ENCODE results near the gene MED12L. TPM values are rescaled to one million over a fixed set of nuclear protein-coding genes. Genes with fewer than 3 reads are reported as not detected.

Gene MED12L
- total RNA-seq, 1 donor from 2014 or later: 0.97 TPM

GRCh38 chr3:151366993-151367392 is 281.5 kb downstream of the MED12L start:
- no peak overlapping the region for H3K4me3 Mint-ChIP-seq (ENCODE audit: unreplicated experiment)
- no peaks in the 10 kb centered on the region for H3K27me3 Mint-ChIP-seq (ENCODE audit: low read depth)
- H3K36me3 Mint-ChIP-seq (ENCODE audit: low read depth): no peaks in the 10 kb centered on the region
- peaks cover 25% of the 10 kb centered on the region for H3K4me1 Mint-ChIP-seq (ENCODE audit: low read depth)
- TF ChIP-seq, protein P1, sequence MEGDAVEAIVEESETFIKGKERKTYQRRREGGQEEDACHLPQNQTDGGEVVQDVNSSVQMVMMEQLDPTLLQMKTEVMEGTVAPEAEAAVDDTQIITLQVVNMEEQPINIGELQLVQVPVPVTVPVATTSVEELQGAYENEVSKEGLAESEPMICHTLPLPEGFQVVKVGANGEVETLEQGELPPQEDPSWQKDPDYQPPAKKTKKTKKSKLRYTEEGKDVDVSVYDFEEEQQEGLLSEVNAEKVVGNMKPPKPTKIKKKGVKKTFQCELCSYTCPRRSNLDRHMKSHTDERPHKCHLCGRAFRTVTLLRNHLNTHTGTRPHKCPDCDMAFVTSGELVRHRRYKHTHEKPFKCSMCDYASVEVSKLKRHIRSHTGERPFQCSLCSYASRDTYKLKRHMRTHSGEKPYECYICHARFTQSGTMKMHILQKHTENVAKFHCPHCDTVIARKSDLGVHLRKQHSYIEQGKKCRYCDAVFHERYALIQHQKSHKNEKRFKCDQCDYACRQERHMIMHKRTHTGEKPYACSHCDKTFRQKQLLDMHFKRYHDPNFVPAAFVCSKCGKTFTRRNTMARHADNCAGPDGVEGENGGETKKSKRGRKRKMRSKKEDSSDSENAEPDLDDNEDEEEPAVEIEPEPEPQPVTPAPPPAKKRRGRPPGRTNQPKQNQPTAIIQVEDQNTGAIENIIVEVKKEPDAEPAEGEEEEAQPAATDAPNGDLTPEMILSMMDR (IDR thresholded peaks at IDR 0.05): no peak
- H3K9me3 Mint-ChIP-seq (ENCODE audit: low read depth): no peaks in the 10 kb centered on the region
- no peak for DNase-seq (ENCODE audit: low spot score)
- H3K27ac Mint-ChIP-seq (ENCODE audit: unreplicated experiment): no peak overlapping the region

- no peak for DNase-seq (ENCODE audit: low spot score)
- TF ChIP-seq, protein P1 (IDR thresholded peaks at IDR 0.05): no peak
- Mint-ChIP-seq H3K4me1 (ENCODE audit: low read depth) (peaks cover 25% of the 10 kb centered on the region), H3K36me3 (ENCODE audit: low read depth) (no peaks in the 10 kb centered on the region), H3K27ac (ENCODE audit: unreplicated experiment) (no peak overlapping the region), H3K27me3 (ENCODE audit: low read depth) (no peaks in the 10 kb centered on the region), H3K9me3 (ENCODE audit: low read depth) (no peaks in the 10 kb centered on the region), H3K4me3 (ENCODE audit: unreplicated experiment) (no peak overlapping the region)
Measured at GRCh38 chr3:151367448-151367847, 282.0 kb downstream of the MED12L start.

- Mint-ChIP-seq H3K36me3 (ENCODE audit: low read depth) (peaks cover 2% of the 10 kb centered on the region), H3K27ac (ENCODE audit: unreplicated experiment) (no peak overlapping the region), H3K9me3 (ENCODE audit: low read depth) (no peaks in the 10 kb centered on the region), H3K27me3 (ENCODE audit: low read depth) (no peaks in the 10 kb centered on the region), H3K4me1 (ENCODE audit: low read depth) (peaks cover 18% of the 10 kb centered on the region), H3K4me3 (ENCODE audit: unreplicated experiment) (no peak overlapping the region)
- no peak for DNase-seq (ENCODE audit: low spot score)
- TF ChIP-seq, protein P1 (IDR thresholded peaks at IDR 0.05): no peak
Measured at GRCh38 chr3:151371526-151371925, 286.1 kb downstream of the MED12L start.

- Mint-ChIP-seq H3K27ac (ENCODE audit: unreplicated experiment) (no peak overlapping the region), H3K27me3 (ENCODE audit: low read depth) (no peaks in the 10 kb centered on the region), H3K4me1 (ENCODE audit: low read depth) (peaks cover 18% of the 10 kb centered on the region), H3K4me3 (ENCODE audit: unreplicated experiment) (no peak overlapping the region), H3K36me3 (ENCODE audit: low read depth) (peaks cover 2% of the 10 kb centered on the region), H3K9me3 (ENCODE audit: low read depth) (no peaks in the 10 kb centered on the region)
- DNase-seq (ENCODE audit: low spot score): no peak
- TF ChIP-seq, protein P1 (IDR thresholded peaks at IDR 0.05): no peak
Measured at GRCh38 chr3:151372063-151372820, 286.8 kb downstream of the MED12L start.

DNA sequence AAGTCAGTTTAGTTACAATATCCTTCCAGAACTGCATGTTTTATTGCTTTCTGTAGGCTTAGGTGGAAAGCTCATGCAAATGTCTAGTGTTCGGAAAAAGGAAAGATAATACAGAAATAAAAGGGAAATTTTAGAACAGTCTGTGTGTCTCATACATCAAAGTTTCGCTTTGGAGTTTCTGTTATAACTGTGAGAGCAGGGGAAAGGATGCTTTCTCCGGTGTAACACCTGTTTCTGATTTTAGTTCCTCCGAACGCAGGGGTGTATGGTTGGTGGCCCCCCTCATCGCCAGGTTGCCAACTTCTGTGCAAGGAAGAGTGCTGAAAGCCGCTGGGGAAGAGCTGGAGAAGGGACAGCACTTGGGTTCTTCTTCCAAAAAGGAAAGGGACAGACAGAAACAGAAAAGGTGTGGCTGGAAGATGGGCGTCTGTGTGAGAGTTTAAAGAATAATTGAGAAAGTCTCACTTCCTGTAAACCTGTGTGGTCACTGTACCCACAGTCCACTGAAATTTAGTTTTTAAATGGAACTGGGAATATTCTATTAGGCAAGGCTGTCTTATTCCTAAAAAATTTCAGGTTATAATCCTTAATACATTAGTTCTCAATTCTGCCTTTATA is 292.4 kb downstream of the MED12L start:
- H3K4me3 Mint-ChIP-seq (ENCODE audit: unreplicated experiment): no peak overlapping the region

More for the DNA sequence above, 292.4 kb downstream of the MED12L start:
- TF ChIP-seq, protein P1 (IDR thresholded peaks at IDR 0.05): no peak
- Mint-ChIP-seq H3K9me3 (ENCODE audit: low read depth) (no peaks in the 10 kb centered on the region), H3K27me3 (ENCODE audit: low read depth) (no peaks in the 10 kb centered on the region), H3K36me3 (ENCODE audit: low read depth) (peaks cover 2% of the 10 kb centered on the region), H3K27ac (ENCODE audit: unreplicated experiment) (no peak overlapping the region), H3K4me1 (ENCODE audit: low read depth) (peaks cover 7% of the 10 kb centered on the region)
- DNase-seq (ENCODE audit: low spot score): no peak

All from chondrocyte (in vitro differentiated cells).